GM23338 (cell line): ENCODE data around the gene LRRC52. TPM values are rescaled to one million over a fixed set of nuclear protein-coding genes. Genes with fewer than 3 reads are reported as not detected.

Experiments used
- ATAC-seq: fragments of 200-7000 bp; cut with Tn5 transposase; 3 replicates; pipeline ENCODE4 v1.9.1; 2020
- DNase-seq: peaks from one replicate; pipeline ENCODE4 v3.0.0-alpha.2; 2015; ENCODE audit warnings: low spot score
- H2AFZ ChIP-seq: fragments of 200-600 bp; sonication (generic); 2 replicates; pipeline ENCODE4 v1.8.0; 2016; ENCODE audit warnings: antibody characterized with exemption, mild to moderate bottlenecking, moderate library complexity
- H3F3A ChIP-seq: fragments of 200-600 bp; sonication (generic); replicated peaks from 2 replicates; pipeline ENCODE4 v1.8.0; 2017; ENCODE audit warnings: antibody characterized with exemption, mixed run types, low read depth
- H3K27ac ChIP-seq: fragments of 200-600 bp; sonication (generic); 2 replicates; pipeline ENCODE4 v1.6.1; 2016; ENCODE audit warnings: low read depth
- H3K27me3 ChIP-seq: fragments of 200-600 bp; sonication (generic); 2 replicates; pipeline ENCODE4 v1.8.0; 2016; ENCODE audit warnings: mild to moderate bottlenecking, mixed run types, moderate library complexity; ENCODE audit not compliant: insufficient read depth
- H3K36me3 ChIP-seq: fragments of 200-600 bp; sonication (generic); 2 replicates; pipeline ENCODE4 v1.8.0; 2016; ENCODE audit warnings: mild to moderate bottlenecking; ENCODE audit not compliant: insufficient read depth
- H3K4me1 ChIP-seq: fragments of 200-600 bp; sonication (generic); 2 replicates; pipeline ENCODE4 v1.8.0; 2016; ENCODE audit warnings: mild to moderate bottlenecking, moderate library complexity; ENCODE audit not compliant: insufficient read depth
- H3K4me2 ChIP-seq: fragments of 200-600 bp; sonication (generic); 2 replicates; pipeline ENCODE4 v1.7.1; 2017; ENCODE audit warnings: mixed run types
- H3K4me3 ChIP-seq: fragments of 200-600 bp; sonication (generic); 2 replicates; pipeline ENCODE4 v1.6.1; 2016; ENCODE audit warnings: mixed run types
- H3K79me2 ChIP-seq: fragments of 200-600 bp; sonication (generic); replicated peaks from 2 replicates; pipeline ENCODE4 v1.8.0; 2017; ENCODE audit warnings: mild to moderate bottlenecking; ENCODE audit not compliant: insufficient read depth
- H3K9me2 ChIP-seq: fragments of 200-600 bp; sonication (generic); 2 replicates; pipeline ENCODE4 v1.8.0; 2017; ENCODE audit not compliant: insufficient read depth
- H4K20me1 ChIP-seq: fragments of 200-600 bp; sonication (generic); replicated peaks from 2 replicates; pipeline ENCODE4 v1.8.0; 2017; ENCODE audit warnings: mild to moderate bottlenecking; ENCODE audit not compliant: insufficient read depth
- H3K27ac Mint-ChIP-seq: 2 replicates; pipeline ENCODE4 v1.8.0; 2020; ENCODE audit warnings: inconsistent platforms, mild to moderate bottlenecking, moderate library complexity, mixed read lengths
- H3K27me3 Mint-ChIP-seq: 3 replicates; pipeline ENCODE4 v1.8.0; 2022; ENCODE audit warnings: low read depth, mild to moderate bottlenecking, moderate library complexity, mixed read lengths, inconsistent platforms; ENCODE audit not compliant: insufficient read depth, poor library complexity
- H3K36me3 Mint-ChIP-seq: 3 replicates; pipeline ENCODE4 v1.8.0; 2021; ENCODE audit warnings: low read depth, mild to moderate bottlenecking, inconsistent platforms, moderate library complexity, mixed read lengths
- H3K4me1 Mint-ChIP-seq: 3 replicates; pipeline ENCODE4 v1.8.0; 2020; ENCODE audit warnings: mild to moderate bottlenecking, inconsistent platforms, mixed read lengths
- H3K4me3 Mint-ChIP-seq: 3 replicates; pipeline ENCODE4 v1.8.0; 2021; ENCODE audit warnings: moderate library complexity, mild to moderate bottlenecking, inconsistent platforms, mixed read lengths
- H3K9me3 Mint-ChIP-seq: 3 replicates; pipeline ENCODE4 v1.8.0; 2020; ENCODE audit warnings: moderate library complexity, mild to moderate bottlenecking, inconsistent platforms, mixed read lengths
- CREB1 ChIP-seq: fragments of 250-450 bp; sonication (Bioruptor Pico); IDR thresholded peaks from 2 replicates; pipeline ENCODE4 v1.5.0; 2020; ENCODE audit warnings: low read depth, mild to moderate bottlenecking, moderate library complexity
- EZH2 ChIP-seq: fragments of 200-600 bp; sonication (generic); IDR thresholded peaks from one replicate; pipeline ENCODE4 v1.8.0; 2017; ENCODE audit warnings: antibody characterized with exemption, mild to moderate bottlenecking, low read depth; ENCODE audit not compliant: unreplicated experiment
- EZH2phosphoT487 ChIP-seq: fragments of 200-600 bp; sonication (generic); IDR thresholded peaks from one replicate; pipeline ENCODE4 v1.8.1; 2018; ENCODE audit warnings: antibody characterized with exemption; ENCODE audit not compliant: unreplicated experiment
- JUNB ChIP-seq: IDR thresholded peaks from one replicate; pipeline ENCODE4 v1.6.1; 2016; ENCODE audit warnings: antibody characterized with exemption; ENCODE audit not compliant: unreplicated experiment
- NANOG ChIP-seq: IDR thresholded peaks from 2 replicates; pipeline ENCODE4 v1.6.1; 2016; ENCODE audit warnings: antibody characterized with exemption, borderline replicate concordance
- POLR2AphosphoS5 ChIP-seq: IDR thresholded peaks from 2 replicates; pipeline ENCODE4 v1.6.1; 2016; ENCODE audit warnings: antibody characterized with exemption, low read depth
- REST ChIP-seq: IDR thresholded peaks from one replicate; pipeline ENCODE4 v1.6.1; 2018; ENCODE audit warnings: antibody characterized with exemption; ENCODE audit not compliant: unreplicated experiment
- STAT1 ChIP-seq: IDR thresholded peaks from one replicate; pipeline ENCODE4 v1.6.1; 2016; ENCODE audit warnings: antibody characterized with exemption; ENCODE audit not compliant: unreplicated experiment
- ZNF331 ChIP-seq: fragments of 250-450 bp; sonication (Bioruptor Pico); IDR thresholded peaks from 2 replicates; pipeline ENCODE4 v1.5.0; 2020; ENCODE audit warnings: low read depth, mild to moderate bottlenecking, moderate library complexity
- ZNF462 ChIP-seq: fragments of 250-450 bp; sonication (Bioruptor Pico); IDR thresholded peaks from 2 replicates; pipeline ENCODE4 v1.5.0; 2020; ENCODE audit warnings: mild to moderate bottlenecking, moderate library complexity
- polyA plus RNA-seq: library from polyadenylated mRNA; unstranded; fragments of >200 nt; fragmentation: Nextera tagmentation; extraction: Ambion mirVana; gene quantifications from 2 replicates; pipeline ENCODE4 v1.2.1, GENCODE V29; 2016
- total RNA-seq: library from RNA; depleted of rRNA; stranded (reverse); fragments of >200 nt; shearing (Covaris generic); gene quantifications from 2 replicates; pipeline ENCODE4 v1.2.3, GENCODE V29; 2014
- TF ChIP-seq, protein P1 (sequence below), 2 experiments: fragments of 200-600 bp in 1 of 2; sonication (generic) in 1 of 2; conservative IDR thresholded peaks; 2 replicates each; pipeline versions ENCODE4 v1.5.1 to v1.6.1; 2016 to 2017; ENCODE audit warnings: antibody characterized with exemption in 2 of 2, low read depth in 2 of 2, mild to moderate bottlenecking in 2 of 2, moderate library complexity in 1 of 2

Gene LRRC52
- total and polyA plus RNA-seq, 2 experiments from 2014 or later = not detected

DNA sequence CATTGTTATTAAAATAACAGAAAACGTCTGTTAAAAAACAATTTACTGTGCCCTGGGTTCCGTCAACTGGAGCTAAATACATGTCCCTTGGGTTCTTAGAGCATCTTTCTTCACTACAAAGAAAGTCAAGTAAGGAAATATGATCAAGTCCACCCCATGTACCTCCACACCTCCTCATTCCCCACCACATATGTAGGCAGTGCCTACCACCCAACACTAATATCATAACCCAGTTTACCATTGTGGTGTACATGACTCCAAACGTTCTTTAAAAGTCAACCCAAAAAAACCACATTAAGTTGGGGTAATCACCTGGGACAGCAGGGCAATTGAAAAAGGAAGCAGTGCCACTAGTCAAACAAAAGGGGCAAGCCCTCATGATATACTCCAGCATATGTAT, 7.8 kb upstream of the LRRC52 start:
- no peak overlapping the region for H3K4me3 Mint-ChIP-seq
- Histone ChIP-seq H3K4me2 (no peak overlapping the region), H3K36me3 (no peaks in the 10 kb centered on the region), H3F3A (no peaks in the 10 kb centered on the region), H3K9me2 (no peaks in the 10 kb centered on the region; the same call in 1 of the 2 replicates), H3K4me3 (no peak overlapping the region), H4K20me1 (no peaks in the 10 kb centered on the region), H2AFZ (no peak overlapping the region), H3K27me3 (no peaks in the 10 kb centered on the region), H3K79me2 (no peaks in the 10 kb centered on the region), H3K27ac (no peak overlapping the region), H3K4me1 (no peaks in the 10 kb centered on the region)
- H3K27ac Mint-ChIP-seq = no peak overlapping the region
- H3K27me3 Mint-ChIP-seq = peaks cover 8% of the 10 kb centered on the region
- no peaks in the 10 kb centered on the region for H3K4me1 Mint-ChIP-seq
- ATAC-seq (no peak), DNase-seq (no peak)
- TF ChIP-seq, protein P1, sequence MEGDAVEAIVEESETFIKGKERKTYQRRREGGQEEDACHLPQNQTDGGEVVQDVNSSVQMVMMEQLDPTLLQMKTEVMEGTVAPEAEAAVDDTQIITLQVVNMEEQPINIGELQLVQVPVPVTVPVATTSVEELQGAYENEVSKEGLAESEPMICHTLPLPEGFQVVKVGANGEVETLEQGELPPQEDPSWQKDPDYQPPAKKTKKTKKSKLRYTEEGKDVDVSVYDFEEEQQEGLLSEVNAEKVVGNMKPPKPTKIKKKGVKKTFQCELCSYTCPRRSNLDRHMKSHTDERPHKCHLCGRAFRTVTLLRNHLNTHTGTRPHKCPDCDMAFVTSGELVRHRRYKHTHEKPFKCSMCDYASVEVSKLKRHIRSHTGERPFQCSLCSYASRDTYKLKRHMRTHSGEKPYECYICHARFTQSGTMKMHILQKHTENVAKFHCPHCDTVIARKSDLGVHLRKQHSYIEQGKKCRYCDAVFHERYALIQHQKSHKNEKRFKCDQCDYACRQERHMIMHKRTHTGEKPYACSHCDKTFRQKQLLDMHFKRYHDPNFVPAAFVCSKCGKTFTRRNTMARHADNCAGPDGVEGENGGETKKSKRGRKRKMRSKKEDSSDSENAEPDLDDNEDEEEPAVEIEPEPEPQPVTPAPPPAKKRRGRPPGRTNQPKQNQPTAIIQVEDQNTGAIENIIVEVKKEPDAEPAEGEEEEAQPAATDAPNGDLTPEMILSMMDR (conservative IDR thresholded peaks at IDR 0.05; ENCODE audit: low read depth in 2 of 2) = no peak
- TF ChIP-seq CREB1 (CRISPR knock-in tag) (no peak), ZNF462 (CRISPR knock-in tag) (no peak), EZH2 (no peak), NANOG (no peak), JUNB (no peak), REST (no peak), POLR2AphosphoS5 (no peak), ZNF331 (CRISPR knock-in tag) (no peak), EZH2phosphoT487 (no peak), STAT1 (no peak)
- no peaks in the 10 kb centered on the region for H3K36me3 Mint-ChIP-seq
- H3K9me3 Mint-ChIP-seq = no peaks in the 10 kb centered on the region
